GM13976 (cell line): ENCODE results near the gene MYNN.

ENCODE experiments used
- DNase-seq: peaks from one replicate; pipeline ENCODE4 v3.0.0; 2012; ENCODE audit warnings: low spot score
- in situ Hi-C: fragments of 300-500 bp; cut with MboI; formaldehyde crosslinking; loops from one replicate; pipeline ENCODE4 v1.12.0; 2022; ENCODE audit warnings: low sequenced_read_pairs, mixed read lengths, inconsistent platforms; ENCODE audit not compliant: unreplicated experiment
- TF ChIP-seq, protein P1 (sequence below): IDR thresholded peaks from 2 replicates; pipeline ENCODE4 v1.5.1; 2012; ENCODE audit warnings: borderline replicate concordance, mild to moderate bottlenecking; ENCODE audit not compliant: insufficient read depth; ENCODE audit errors: extremely low read depth, missing control alignments, control extremely low read depth

Gene MYNN

DNA sequence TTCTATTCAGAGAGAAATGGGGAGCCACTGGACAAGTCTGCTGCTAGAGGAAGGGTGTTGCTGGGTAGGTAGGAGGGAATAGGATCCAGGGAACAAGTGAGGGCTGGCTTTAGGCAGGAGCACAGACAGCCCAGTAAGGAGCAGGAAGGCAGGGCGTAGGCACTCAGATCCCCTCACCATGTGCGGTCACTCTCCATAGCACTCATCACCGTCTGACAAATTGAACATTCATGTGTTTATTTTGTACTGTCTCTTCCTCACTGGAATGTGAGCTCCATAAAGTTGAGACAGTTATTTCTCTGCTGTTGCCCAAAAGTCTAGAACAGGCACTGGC lies 63.7 kb downstream of the MYNN start:
- in situ Hi-C loops, result no loop called here
- no peak for DNase-seq
- TF ChIP-seq, protein P1, sequence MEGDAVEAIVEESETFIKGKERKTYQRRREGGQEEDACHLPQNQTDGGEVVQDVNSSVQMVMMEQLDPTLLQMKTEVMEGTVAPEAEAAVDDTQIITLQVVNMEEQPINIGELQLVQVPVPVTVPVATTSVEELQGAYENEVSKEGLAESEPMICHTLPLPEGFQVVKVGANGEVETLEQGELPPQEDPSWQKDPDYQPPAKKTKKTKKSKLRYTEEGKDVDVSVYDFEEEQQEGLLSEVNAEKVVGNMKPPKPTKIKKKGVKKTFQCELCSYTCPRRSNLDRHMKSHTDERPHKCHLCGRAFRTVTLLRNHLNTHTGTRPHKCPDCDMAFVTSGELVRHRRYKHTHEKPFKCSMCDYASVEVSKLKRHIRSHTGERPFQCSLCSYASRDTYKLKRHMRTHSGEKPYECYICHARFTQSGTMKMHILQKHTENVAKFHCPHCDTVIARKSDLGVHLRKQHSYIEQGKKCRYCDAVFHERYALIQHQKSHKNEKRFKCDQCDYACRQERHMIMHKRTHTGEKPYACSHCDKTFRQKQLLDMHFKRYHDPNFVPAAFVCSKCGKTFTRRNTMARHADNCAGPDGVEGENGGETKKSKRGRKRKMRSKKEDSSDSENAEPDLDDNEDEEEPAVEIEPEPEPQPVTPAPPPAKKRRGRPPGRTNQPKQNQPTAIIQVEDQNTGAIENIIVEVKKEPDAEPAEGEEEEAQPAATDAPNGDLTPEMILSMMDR, result no peak

GRCh38 chr3:169838511-169839030 lies 65.4 kb downstream of the MYNN start:
- TF ChIP-seq, protein P1, result no peak
- in situ Hi-C loops, result no loop called here
- no peak for DNase-seq
